ENCODE measurements around the gene GP9.
A peak's percentile ranks its signal among the peaks of the same experiment; 100 is the strongest.
"Not testable (repeated sequence)": the region's sequence is repeated elsewhere in the genome, so short reads cannot be mapped to it uniquely, and the experiment has no call there.

Gene GP9

DNA sequence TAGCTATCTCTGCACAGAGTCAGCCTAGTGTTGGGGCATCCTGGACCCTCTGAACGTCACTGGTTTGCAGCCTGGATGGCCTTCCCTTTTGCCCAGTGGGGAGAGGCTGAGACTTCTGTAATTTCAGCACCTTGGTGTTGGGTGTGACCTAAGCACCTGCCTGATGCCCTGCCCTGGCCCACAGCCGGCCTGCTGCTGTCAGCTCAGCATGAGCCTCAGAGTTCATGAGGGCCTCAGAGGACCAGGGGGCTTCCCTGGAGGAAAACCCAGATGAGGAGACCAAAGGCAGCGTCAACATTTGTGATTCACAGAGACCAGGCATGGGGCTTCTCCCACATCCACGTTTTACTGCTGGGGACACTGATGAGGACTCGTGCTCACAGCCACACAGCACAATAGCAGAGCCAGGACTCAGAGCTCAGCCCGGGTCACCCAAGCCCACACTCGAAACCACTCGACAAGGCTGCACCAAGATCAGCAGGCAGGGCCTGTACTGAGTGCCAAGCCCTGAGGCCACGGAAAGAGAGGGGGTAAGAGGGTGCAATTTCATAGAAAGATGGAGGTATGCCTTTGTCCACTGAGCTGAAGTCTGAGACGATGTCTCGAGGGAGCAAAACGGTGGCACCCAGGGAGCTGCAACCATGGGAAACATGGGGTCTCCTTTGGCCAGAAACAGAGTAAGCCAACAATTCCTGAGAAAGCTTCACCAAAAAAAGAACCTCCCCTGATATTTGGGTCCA, 9.9 kb upstream of the GP9 start:
- DNase-seq (ENCODE audit: low read depth in 2 of 2), result no peak

DNA sequence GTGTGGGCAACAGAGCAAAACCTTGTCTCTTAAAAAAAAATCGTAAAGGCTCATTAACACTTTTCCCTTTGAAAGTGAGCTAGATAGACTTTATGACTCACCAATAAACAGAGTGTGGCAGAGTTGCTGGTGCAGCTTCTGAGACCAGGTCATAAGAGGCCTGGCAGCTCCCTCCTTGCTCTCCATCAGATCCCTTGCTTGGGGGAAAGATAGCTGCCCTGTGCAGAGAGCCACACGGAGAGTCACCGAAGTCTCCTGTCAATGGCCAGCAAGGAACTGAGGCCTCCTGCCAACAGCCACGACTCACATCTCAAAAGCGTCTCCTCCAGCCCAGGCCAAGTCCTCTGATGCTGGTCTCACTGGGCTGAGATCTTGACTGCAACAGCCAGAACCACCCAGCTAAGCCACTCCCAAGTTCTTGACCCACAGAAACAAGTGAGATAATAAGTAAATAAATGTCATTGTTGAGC, 8.7 kb upstream of the GP9 start:
- DNase-seq (ENCODE audit: low read depth in 2 of 2), result no peak

DNA sequence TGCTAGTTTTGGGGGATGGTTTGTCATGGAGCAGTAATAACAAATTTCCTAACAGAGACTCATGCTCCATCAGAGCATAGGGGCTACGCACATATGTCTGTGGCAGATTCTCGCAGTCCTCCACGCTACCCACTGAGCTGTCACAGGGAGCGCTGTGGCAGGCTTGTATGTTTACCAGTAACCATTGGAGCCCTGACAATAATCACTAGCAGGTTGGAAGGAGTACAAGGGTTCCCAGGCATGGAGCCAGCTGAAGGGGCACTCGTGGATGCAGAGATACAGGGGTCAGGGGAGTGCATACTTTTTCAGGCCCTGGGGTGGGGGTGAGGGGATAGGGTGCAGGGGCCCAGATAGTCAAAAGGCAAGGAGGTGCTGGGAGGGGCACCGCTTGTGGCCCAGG, 7.9 kb upstream of the GP9 start:
- no peak for DNase-seq (ENCODE audit: low read depth in 2 of 2)

DNA sequence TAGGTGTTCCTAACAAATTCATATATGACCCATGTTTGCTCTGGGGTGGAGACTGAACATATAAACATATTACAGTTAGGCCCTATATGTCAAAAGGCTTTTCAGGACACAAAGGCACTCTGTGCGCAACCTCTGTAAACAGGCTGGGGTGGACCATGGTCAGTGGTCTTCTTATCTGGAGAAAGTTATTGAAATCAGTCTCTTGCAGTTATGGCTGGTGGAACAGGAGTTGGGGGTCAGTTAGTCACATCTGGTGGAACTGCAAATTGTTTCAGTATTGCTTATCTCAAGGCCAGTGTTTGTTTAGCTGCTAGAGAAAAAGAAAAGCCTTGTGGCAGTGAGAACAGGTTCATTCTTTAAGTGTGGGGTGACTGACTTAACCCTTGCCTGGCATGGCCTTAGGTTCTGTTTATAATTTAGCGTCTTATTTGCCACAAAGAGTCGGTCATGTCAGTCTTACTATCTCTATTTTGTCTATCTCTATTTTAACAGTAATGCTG, 5.9 kb upstream of the GP9 start:
- DNase-seq (ENCODE audit: low read depth in 2 of 2), result no peak

DNA sequence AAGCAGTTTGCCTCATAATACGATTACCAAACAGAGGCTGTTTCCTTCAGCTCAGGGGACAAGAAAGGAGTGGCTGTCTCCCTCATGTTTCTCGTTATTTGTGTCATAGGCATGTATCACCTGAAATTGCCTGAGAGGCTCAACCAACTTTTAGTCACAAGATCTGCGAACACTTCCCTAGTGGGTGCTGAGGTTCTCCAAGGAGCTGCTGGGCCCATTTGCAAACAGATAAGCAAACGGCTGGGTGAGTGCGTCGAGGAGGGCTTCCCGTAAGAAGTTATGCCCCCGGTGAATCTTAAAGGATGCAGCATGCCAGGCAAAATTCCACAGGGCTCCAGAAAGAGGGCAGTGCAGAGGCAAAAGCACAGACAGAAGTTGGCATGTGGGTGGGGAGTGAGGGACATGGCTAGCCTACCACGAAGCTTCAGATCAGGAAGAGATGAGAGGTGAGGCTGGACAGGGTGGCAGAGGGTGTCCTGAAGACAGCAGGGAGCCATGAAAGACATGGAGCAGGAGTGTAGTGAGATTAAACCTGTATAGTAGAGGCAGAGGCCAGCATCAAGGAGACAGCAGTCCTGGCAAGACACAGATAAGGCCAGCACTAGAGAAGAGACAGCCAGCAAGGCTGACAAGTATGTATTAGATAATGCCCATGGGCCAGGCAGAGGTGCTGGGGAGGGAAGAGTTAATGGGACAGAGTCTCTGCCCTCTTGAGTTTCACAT, 4.0 kb upstream of the GP9 start:
- no peak for DNase-seq (ENCODE audit: low read depth in 2 of 2)

DNA sequence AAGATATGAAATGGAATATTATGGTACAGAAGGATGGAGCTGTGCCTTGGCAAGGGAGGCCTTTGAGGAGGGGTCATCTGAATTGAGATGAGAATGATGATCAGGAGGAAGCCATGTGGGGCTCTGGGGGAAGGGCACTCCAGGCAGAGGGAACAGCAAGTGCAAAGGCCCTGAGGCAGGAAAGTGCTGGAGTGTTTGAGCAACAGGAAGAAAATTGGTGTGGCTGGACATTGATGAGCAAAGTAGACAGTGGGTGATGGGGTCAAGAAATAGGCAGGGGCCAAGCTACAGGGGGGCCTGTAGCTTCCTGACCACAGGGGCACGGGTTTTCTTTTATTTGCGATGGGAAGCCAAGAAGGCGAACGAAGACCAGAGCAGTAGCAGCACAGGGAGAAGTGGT, 3.3 kb upstream of the GP9 start:
- no peak for DNase-seq (ENCODE audit: low read depth in 2 of 2)

DNA sequence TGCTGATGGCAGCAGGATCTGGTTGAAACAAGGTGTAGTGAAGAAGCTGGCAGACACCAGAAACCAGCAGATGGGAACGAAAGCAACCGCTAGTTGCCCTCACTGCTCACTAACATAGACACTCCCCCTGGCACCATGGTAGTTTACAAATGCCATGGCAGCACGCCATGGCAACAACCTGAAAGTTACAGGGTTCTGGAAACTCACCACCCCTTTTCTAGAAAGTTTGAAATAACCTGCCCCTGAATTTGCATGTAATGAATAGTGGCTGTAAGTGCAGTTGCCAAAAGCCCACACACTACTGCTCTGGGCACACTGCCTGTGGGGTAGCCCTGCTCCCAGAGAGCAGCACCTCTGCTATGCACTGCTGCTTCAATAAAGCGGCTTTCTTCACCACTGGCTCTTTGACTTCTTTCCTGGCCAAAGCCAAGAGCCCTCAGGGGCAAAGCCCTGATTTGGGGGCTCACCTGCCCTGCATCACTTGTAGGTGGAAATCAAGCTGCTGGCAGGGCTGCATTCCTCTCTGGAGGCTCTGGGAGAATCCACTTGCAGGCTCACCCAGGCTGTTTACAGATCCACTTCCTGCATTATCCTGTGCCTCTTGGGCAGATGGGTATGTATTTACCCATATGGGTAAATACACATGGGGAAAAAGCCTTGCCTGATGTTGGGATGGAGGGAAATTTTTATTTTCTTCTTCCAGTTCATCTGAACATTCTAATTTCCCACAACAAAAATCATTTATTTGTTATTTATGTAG, 2.0 kb upstream of the GP9 start:
- no peak for DNase-seq (ENCODE audit: low read depth in 2 of 2)

DNA sequence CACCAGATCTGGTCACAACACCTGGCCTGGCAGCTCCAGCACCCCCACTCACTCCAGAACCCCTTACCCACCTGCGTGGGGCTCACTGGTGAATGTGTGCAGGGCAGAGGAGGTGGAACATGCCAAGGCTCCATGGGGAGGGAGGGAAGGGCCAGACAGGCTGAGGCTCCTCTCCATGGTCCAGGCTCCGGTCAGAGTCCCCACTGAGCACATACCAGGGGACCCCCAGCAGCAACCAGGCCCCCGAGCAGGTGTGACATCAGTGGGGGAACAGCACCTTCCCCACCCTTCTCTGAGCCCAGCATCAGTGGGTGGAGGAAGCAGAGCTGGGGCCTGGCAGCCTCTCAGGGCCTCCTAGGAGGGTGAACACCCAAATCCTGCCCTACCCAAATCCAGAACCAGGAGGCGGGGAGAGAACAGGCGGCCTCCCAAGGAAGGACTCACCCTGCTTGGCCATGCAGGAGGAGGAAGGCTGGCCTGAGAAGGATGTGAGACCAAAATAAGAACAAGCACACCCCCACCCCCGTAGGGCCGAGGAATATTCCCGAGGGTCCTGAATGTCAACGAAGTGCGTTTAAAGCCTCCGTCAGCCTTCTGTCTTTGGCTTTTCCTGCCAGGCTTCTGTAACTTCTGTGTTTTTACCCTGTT, 1.1 kb upstream of the GP9 start:
- no peak for DNase-seq (ENCODE audit: low read depth in 2 of 2)

DNA sequence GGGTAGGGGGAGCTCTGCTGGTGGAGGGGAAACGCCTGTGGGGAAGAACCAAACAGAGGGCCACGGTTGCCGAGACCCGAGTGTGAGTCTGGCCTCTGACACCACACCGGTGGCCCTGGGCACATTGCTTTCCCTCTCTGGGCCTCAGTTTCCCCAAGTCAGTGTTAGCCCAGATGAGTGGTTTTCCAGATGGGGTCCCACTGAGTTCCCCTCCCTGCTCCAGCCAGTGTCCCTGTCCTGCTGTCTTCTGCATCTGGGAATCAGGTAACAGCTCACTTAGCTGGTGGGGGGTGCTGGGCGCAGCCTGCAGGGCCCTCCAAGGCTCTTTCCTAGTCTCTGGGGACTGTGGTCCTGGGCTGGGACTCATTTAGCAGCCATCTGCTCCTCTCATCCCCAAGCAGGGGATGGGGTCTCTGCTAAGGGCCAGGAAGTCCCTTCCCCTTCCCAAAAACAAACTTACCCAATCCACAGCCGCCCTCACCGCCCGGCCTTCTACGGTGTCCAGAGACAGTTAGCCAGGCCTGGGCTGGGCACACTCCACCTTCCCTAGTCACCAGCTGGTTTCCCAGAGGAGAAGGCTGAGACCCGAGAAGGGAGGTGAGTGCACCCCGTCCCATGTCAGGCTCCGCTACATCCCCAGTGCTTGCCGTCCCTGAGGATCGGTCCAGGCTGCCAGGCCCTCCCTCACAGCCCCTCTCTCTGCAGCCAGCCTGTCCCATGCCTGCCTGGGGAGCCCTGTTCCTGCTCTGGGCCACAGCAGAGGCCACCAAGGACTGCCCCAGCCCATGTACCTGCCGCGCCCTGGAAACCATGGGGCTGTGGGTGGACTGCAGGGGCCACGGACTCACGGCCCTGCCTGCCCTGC, 676 bp downstream of the GP9 start:
- no peak for DNase-seq (ENCODE audit: low read depth in 2 of 2)

DNA sequence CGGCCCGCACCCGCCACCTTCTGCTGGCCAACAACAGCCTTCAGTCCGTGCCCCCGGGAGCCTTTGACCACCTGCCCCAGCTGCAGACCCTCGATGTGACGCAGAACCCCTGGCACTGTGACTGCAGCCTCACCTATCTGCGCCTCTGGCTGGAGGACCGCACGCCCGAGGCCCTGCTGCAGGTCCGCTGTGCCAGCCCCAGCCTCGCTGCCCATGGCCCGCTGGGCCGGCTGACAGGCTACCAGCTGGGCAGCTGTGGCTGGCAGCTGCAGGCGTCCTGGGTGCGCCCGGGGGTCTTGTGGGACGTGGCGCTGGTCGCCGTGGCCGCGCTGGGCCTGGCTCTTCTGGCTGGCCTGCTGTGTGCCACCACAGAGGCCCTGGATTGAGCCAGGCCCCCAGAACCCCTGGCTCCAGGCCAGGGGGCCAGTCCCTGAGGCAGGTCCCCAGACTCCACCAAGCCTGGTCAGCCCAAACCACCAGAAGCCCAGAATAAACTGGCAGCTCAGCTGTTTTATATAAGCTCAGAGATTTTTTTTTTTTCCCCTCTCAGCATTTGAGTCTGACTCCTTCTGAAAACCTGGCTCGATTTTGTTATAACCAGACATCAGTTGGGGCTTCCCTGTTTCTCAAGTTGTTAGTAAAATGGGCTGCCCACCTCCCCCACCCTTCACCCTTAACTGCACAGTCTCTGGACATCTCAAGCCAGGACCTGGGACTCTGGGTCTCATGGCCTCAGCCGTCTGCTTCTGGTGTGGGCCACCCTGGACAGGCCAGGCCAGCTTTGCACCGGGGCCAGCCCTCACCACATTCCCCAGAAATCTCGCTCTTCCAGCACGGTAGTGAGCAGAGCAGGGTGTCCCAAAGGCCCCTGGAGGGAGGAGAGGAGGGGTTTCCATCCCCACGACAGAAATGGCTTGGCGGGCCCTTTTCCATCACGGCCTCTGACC, 1.6 kb downstream of the GP9 start:
- no peak for DNase-seq (ENCODE audit: low read depth in 2 of 2)

DNA sequence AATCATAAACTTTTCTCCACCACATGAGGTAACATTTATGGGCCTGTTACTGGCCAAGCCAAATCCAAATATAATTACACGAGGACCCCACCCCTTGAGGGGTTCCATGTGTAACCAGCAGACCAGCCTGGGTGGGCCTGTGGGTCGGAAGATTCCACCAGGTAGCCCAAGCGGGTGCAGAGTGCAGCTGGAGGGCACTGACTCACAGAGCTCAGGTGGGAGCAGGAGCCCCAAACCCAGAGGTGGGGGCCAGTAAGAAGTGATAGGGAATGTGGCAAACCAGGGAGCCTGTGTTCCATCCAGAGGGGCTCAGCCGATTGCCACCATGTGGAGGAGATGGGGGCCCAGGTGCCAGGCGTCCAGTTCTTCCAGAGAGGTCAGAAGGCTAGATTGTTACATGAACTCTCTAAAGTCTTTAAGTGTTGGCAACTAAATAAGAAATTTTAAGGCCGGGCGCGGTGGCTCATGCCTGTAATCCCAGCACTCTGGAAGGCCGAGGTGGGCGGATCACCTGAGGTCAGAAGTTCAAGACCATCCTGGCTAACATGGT, 2.6 kb downstream of the GP9 start:
- no peak for DNase-seq (ENCODE audit: low read depth in 2 of 2)

DNA sequence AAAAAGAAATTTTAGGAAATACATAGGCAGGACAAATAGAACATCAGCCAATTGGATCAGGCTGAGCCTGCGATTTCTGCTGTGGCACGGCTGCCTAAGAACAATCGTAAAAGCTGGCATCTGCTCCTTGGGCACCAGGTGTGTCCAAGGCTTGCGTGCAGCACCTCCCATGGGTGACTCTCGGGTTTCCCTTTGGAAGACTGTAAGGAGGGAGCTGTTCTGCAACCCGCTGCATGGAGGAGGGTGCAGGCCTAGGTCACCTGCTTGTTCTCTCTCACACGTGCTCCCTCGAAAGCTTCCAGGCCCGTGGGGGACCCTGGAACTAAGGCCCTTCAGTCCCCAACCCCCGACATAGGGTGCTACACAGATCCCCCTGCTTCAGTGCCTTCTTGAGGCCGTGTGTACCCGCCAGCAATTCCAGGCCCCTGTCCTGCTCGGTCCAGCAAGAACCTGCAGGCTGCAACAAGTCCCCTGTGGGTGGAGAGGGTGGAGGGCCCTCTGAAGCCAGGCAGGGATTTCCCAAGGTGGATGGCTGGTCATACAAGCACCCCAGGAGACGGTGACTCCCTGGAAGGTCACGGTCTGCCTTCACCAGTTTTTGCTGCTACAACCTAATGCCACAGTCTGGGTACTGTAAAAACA, 3.4 kb downstream of the GP9 start:
- no peak for DNase-seq (ENCODE audit: low read depth in 2 of 2)

DNA sequence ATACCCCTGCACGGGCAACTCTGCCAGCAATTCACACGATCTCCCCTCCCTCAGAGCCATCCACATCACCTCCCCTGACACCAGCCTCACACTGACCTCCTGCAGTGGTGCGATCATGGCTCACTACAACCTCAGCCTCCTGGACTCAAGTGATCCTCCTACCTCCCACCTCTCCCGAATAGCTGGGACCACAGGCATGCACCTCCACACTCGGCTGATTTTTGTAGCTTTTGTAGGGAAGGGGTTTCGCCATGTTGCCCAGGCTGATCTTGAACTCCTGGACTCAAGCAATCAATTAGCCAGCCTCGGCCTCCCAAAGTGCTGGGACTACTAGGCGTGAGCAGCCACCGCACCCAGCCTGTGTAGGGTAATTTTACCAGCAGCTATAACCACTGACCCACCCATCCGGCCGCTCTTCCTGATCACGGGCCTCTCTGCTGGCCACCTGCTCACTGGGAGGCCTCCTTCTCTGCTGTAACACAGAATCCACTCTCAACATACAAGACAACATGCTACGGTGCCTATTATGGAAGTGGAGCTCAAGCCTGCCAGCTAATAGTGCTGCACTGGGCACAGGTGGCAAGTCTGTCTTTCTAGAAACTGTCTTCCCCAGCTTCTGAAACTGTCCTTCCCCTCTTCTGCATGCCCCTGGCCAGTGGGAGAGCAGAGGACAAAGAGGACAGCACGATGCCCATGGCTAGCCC, 4.6 kb downstream of the GP9 start:
- no peak for DNase-seq (ENCODE audit: low read depth in 2 of 2)

DNA sequence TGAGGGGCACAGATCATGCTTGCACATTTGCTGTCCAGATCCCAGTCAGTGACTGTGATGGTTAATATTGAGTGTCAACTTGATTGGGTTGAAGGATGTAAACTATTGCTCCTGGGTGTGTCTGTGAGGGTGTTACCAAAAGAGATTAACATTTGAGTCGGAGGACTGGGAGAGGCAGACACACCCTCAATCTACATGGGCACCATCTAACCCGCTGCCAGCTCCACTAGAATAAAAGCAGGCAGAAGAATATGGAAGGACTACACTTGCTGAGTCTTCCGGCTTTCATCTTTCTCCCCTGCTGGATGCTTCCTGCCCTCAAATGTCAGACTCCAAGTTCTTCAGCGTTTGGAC, 5.1 kb downstream of the GP9 start:
- no peak for DNase-seq (ENCODE audit: low read depth in 2 of 2)

DNA sequence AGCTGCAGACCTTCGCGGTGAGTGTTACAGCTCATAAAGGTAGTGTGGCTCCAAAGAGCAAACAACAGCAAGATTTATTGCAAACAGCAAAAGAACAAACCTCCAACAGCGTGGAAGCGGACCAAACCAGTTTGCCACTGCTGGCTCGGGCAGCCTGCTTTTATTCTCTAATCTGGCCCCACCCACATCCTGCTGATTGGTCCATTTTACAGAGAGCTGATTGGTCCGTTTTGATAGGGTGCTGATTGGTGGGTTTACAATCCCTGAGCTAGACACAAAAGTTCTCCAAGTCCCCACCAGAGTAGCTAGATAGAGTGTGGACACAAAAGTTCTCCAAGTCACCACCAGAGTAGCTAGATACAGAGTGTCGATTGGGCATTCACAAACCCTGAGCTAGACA, 7.1 kb downstream of the GP9 start:
- DNase-seq (ENCODE audit: low read depth in 2 of 2), result peak in 1 of 2 donors; percentile 7

DNA sequence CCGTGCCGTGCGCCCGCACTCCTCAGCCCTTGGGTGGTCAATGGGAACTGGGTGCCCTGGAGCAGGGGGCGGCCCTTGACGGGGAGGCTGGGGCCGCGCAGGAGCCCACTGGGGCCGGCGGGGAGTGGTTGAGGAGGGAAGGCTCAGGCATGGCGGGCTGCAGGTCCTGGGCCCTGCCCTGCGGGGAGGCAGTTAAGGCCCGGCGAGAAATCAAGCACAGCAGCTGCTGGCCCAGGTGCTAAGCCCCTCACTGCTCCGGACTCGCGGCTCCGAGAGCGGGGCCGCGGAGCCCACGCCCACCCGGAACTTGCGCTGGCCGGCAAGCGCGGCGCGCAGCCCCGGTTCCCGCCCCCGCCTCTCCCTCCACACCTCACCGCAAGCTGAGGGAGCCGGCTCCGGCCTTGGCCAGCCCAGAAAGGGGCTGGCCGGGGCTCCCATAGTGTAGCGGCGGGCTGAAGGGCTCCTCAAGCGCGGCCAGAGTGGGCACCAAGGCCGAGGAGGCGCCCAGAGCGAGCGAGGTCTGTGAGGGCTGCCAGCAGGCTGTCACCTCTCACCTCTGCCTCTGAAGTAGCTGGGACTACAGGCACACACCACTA, 7.8 kb downstream of the GP9 start:
- no peak for DNase-seq (ENCODE audit: low read depth in 2 of 2)

DNA sequence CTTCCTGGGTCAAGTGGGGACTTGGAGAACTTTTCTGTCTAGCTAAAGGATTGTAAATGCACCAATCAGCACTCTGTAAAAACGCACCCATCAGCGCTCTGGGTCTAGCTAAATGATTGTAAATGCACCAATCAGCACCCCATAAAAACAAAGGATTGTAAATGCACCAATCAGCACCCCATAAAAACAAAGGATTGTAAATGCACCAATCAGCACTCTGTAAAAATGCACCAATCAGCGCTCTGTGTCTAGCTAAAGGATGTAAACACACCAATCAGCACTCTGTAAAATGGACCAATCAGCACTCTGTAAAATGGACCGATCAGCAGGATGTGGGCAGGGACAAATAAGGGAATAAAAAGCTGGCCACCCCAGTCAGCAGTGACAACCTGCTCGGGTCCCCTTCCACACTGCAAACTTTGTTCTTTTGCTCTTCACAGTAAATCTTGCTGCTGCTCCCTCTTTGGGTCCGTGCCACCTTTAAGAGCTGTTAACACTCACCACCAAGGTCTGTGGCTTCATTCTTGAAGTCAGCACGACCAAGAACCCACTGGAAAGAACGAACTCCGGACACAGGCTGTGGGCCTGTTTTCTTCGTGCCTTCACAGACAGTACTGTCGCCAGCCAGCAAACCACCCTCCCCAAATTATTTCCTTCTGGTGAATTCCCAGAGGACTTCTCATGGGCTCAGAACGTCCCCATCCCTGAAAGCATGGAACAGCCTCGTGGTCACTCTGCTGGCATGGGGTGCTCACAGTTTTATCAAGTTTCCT, 8.9 kb downstream of the GP9 start:
- DNase-seq (ENCODE audit: low read depth in 2 of 2), result not testable (repeated sequence)
